Loucy (cell line): ENCODE data around the gene CPSF4.

Experiments used
- CTCF ChIP-seq: fragments of 200-600 bp; sonication (generic); conservative IDR thresholded peaks from 2 replicates; pipeline ENCODE4 v1.5.1; 2014; ENCODE audit warnings: mild to moderate bottlenecking, antibody characterized with exemption, low read length
- EZH2phosphoT487 ChIP-seq: fragments of 200-600 bp; IDR thresholded peaks from 2 replicates; pipeline ENCODE4 v1.6.1; 2018; ENCODE audit warnings: antibody characterized with exemption, mild to moderate bottlenecking, moderate library complexity, borderline replicate concordance

GRCh38 chr7:99476107-99476506 lies 37.4 kb downstream of the CPSF4 start:
- TF ChIP-seq CTCF (no peak), EZH2phosphoT487 (no peak)
